Osteocyte (in vitro differentiated cells): Measurements from ENCODE around the gene GPC1. TPM values are rescaled to one million over a fixed set of nuclear protein-coding genes. Genes with fewer than 3 reads are reported as not detected.

ENCODE experiments used
- DNase-seq: peaks from one replicate; pipeline ENCODE4 v3.0.0; 2021; ENCODE audit warnings: mixed read lengths; ENCODE audit not compliant: unreplicated experiment; ENCODE audit errors: extremely low spot score
- H3K27ac Mint-ChIP-seq: one replicate; pipeline ENCODE4 v1.8.0; 2021; ENCODE audit warnings: mild to moderate bottlenecking, mixed read lengths; ENCODE audit not compliant: unreplicated experiment
- H3K27me3 Mint-ChIP-seq: one replicate; pipeline ENCODE4 v1.8.0; 2021; ENCODE audit warnings: mixed read lengths; ENCODE audit not compliant: unreplicated experiment
- H3K36me3 Mint-ChIP-seq: one replicate; pipeline ENCODE4 v1.8.0; 2021; ENCODE audit warnings: mixed read lengths; ENCODE audit not compliant: unreplicated experiment
- H3K4me1 Mint-ChIP-seq: one replicate; pipeline ENCODE4 v1.8.0; 2021; ENCODE audit warnings: mixed read lengths; ENCODE audit not compliant: unreplicated experiment
- H3K4me3 Mint-ChIP-seq: one replicate; pipeline ENCODE4 v1.8.0; 2021; ENCODE audit warnings: mild to moderate bottlenecking, moderate library complexity, mixed read lengths; ENCODE audit not compliant: unreplicated experiment
- H3K9me3 Mint-ChIP-seq: one replicate; pipeline ENCODE4 v1.8.0; 2021; ENCODE audit warnings: mixed read lengths; ENCODE audit not compliant: unreplicated experiment
- total RNA-seq: library from RNA; stranded (reverse); gene quantifications from 2 replicates; pipeline ENCODE4 v1.2.1, GENCODE V29; 2021
- TF ChIP-seq, protein P1 (sequence below): fragments of 200-600 bp; sonication (generic); IDR thresholded peaks from 2 replicates; pipeline ENCODE4 v1.5.0; 2021; ENCODE audit warnings: antibody characterized with exemption, mild to moderate bottlenecking, moderate library complexity

GPC1 gene
- total RNA-seq, 1 donor from 2014 or later, result 148 TPM

DNA sequence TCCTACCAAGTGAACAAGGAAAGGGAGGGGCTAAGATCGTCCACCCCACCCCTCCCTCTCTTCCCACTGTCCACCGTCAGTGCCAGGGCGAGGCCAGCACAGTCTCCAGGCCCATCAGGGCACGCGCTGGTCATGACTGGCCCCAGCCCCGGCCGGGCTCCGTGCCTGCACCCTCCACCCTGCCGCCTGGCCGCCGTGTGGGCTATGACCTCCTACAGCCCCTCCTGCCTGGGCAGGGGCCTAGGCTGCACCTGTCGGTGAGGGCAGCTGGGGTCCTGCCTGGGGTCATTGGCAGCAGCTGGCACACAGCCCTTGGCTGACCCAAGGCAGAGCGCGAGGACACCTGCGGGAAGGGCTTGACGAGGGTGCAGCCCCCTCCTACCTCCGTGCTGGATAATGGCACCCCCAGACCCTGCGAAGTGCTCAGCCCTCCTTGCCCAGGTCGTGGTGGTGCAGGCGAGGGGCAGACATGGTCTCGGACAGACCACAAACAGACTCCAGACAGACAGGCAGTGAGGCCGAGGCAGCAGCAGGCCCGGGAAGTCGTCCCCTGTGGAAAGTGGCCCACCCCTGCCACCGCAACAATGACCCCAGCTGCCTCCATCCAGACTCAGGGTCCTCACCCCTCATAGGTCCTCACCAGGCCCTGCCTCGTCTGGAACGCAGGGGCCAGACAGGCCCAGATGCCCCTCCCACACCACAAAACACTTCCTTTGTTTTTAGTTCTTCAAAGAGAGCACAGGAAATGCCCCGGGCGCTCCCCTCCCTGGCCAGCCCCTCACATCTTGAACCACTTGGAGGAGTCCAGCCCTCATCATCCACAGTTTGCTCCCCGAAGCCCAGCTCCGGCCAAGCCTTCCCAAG lies 43.1 kb upstream of the GPC1 start:
- DNase-seq, result peak; percentile 86
- Mint-ChIP-seq H3K9me3 (no peaks in the 10 kb centered on the region), H3K4me3 (no peak overlapping the region), H3K36me3 (no peaks in the 10 kb centered on the region), H3K4me1 (peaks cover 48% of the 10 kb centered on the region), H3K27ac (peak overlapping the region; percentile 66), H3K27me3 (no peaks in the 10 kb centered on the region)
- TF ChIP-seq, protein P1, sequence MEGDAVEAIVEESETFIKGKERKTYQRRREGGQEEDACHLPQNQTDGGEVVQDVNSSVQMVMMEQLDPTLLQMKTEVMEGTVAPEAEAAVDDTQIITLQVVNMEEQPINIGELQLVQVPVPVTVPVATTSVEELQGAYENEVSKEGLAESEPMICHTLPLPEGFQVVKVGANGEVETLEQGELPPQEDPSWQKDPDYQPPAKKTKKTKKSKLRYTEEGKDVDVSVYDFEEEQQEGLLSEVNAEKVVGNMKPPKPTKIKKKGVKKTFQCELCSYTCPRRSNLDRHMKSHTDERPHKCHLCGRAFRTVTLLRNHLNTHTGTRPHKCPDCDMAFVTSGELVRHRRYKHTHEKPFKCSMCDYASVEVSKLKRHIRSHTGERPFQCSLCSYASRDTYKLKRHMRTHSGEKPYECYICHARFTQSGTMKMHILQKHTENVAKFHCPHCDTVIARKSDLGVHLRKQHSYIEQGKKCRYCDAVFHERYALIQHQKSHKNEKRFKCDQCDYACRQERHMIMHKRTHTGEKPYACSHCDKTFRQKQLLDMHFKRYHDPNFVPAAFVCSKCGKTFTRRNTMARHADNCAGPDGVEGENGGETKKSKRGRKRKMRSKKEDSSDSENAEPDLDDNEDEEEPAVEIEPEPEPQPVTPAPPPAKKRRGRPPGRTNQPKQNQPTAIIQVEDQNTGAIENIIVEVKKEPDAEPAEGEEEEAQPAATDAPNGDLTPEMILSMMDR, result no peak

DNA sequence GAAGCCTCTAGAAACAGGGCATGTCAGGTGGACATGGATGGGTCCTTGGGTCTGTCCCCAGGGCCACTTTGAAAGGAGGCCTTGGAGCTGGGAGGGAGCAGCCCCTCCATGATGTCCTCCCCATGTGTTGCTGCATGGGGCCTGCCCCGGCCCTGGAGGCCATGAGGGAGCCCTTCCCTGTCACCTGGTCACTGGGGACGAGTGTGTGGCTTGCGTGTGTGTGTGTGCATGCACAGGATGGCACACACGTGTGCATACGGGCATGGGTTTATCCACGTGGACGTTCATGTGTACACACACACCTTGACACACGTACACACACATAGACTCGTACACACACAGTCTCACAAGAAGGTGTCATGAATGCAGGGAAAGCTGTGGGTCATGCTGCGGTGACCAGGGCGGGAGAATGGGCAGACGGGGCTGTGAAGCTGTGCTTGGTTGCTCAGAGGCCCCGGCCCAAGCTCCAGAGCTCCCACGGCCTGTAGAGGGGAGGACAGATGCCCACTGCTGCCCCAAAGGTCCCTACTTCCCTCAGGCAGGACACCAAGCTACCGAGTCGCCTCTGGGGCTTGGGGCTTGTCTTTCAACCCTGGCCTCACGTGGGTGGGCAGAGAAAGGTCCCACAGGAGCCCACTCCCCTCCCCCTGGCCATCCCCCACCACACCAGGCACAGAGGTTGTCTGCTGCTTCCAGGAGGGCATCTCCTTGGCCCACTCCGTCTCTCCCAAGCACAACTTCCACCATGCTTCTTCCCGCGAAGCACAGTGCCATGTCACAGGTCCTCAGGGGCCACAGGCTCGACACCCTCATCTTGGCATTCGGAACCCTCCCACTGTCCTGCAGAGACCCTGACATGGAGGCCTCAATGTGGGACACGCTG lies 42.3 kb upstream of the GPC1 start:
- TF ChIP-seq, protein P1, result no peak
- peaks cover 46% of the 10 kb centered on the region for H3K4me1 Mint-ChIP-seq
- no peaks in the 10 kb centered on the region for H3K27me3 Mint-ChIP-seq
- no peaks in the 10 kb centered on the region for H3K36me3 Mint-ChIP-seq
- peak; percentile 77 for DNase-seq
- no peaks in the 10 kb centered on the region for H3K9me3 Mint-ChIP-seq
- H3K27ac Mint-ChIP-seq, result peak overlapping the region; percentile 66
- H3K4me3 Mint-ChIP-seq, result no peak overlapping the region

DNA sequence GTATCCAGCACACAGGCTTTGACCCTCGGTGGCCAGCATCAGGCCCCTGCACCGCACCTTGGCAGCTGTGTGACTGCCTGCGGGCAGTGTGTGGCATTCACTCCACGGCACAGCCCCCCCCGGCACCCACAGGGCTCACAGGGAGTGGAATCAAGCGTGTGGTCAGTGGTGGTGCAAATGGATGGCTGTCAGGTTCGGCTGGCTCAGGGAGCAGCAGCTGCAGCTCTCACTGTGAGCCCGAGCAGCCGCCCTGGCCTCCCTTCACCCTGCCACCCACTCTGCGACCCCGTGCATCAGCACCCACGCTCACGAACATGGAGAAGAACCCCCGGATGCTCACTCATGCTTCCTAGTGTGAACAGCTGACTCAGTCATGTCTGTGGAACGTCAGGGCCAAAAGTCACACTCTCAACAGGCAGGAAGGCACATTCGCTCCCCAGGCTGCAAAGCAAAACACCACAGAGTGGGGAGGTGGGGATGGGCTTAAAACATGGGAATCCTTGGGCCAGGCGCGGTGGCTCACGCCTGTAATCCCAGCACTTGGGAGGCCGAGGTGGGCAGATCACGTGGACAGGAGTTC lies 41.5 kb upstream of the GPC1 start:
- no peaks in the 10 kb centered on the region for H3K27me3 Mint-ChIP-seq
- peaks cover 45% of the 10 kb centered on the region for H3K4me1 Mint-ChIP-seq
- DNase-seq, result peak; percentile 70
- H3K9me3 Mint-ChIP-seq, result no peaks in the 10 kb centered on the region
- no peaks in the 10 kb centered on the region for H3K36me3 Mint-ChIP-seq
- H3K27ac Mint-ChIP-seq, result peak overlapping the region; percentile 34
- TF ChIP-seq, protein P1, result no peak
- no peak overlapping the region for H3K4me3 Mint-ChIP-seq

DNA sequence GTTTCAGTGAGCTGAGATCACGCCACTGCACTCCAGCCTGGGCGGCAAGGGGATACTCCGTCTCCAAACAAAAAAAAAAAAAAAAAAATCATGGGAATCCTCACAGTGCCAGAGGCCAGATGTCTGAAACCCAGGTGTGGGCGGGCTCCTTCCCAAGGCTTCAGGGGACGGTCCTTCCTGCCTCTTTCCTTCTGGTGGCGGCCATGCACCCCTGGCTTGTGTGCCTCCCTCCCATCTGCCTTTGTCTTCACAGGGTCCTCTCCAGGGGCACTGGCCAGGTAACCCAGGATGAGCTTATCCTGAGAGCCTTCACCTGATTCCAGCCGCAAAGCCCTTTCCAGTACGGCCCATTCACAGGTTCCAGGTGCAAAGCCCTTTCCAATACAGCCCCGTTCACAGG lies 40.9 kb upstream of the GPC1 start:
- Mint-ChIP-seq H3K4me1 (peaks cover 51% of the 10 kb centered on the region), H3K4me3 (no peak overlapping the region), H3K27me3 (no peaks in the 10 kb centered on the region), H3K36me3 (no peaks in the 10 kb centered on the region), H3K9me3 (no peaks in the 10 kb centered on the region), H3K27ac (no peak overlapping the region)
- peak; percentile 53 for DNase-seq
- TF ChIP-seq, protein P1, result no peak
